ENCODE measurements around the gene TCERG1L.

DNA sequence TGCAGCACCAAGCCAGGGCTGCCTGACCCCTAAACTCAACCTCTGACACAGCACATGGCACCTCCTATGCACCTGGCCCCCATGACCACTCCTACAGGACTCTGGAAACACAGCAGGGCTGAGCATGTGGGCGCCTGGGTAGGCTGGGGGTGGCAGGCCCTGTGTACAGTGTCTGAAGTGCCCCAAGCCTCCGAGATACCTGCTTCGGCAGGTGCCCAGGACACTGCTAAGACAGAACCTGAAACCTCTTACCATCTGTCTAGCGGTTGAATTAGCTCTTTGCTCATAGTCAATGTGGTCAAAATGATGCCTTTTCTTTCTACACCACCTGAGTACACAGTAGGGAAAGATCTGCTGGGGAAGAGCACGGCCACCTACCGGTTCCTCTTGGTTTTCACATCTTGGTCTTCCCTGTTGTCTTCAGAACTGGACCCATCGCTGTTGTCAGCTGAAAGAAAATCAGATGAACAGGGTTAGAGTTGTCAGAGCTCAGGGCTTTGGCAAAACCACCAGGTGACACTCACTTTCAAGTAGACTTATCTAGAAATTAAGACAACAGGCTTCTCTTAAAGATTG lies 177.4 kb downstream of the TCERG1L start:
- TF ChIP-seq, protein P1, sequence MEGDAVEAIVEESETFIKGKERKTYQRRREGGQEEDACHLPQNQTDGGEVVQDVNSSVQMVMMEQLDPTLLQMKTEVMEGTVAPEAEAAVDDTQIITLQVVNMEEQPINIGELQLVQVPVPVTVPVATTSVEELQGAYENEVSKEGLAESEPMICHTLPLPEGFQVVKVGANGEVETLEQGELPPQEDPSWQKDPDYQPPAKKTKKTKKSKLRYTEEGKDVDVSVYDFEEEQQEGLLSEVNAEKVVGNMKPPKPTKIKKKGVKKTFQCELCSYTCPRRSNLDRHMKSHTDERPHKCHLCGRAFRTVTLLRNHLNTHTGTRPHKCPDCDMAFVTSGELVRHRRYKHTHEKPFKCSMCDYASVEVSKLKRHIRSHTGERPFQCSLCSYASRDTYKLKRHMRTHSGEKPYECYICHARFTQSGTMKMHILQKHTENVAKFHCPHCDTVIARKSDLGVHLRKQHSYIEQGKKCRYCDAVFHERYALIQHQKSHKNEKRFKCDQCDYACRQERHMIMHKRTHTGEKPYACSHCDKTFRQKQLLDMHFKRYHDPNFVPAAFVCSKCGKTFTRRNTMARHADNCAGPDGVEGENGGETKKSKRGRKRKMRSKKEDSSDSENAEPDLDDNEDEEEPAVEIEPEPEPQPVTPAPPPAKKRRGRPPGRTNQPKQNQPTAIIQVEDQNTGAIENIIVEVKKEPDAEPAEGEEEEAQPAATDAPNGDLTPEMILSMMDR (IDR thresholded peaks at IDR 0.05; ENCODE audit: insufficient read depth, low read length): no peak
- TF ChIP-seq GABPA (IDR thresholded peaks at IDR 0.05; ENCODE audit: low read depth): no peak
- no peak for TF ChIP-seq POLR2AphosphoS5 (IDR thresholded peaks at IDR 0.05; ENCODE audit: low read depth)
- TF ChIP-seq, protein P2, sequence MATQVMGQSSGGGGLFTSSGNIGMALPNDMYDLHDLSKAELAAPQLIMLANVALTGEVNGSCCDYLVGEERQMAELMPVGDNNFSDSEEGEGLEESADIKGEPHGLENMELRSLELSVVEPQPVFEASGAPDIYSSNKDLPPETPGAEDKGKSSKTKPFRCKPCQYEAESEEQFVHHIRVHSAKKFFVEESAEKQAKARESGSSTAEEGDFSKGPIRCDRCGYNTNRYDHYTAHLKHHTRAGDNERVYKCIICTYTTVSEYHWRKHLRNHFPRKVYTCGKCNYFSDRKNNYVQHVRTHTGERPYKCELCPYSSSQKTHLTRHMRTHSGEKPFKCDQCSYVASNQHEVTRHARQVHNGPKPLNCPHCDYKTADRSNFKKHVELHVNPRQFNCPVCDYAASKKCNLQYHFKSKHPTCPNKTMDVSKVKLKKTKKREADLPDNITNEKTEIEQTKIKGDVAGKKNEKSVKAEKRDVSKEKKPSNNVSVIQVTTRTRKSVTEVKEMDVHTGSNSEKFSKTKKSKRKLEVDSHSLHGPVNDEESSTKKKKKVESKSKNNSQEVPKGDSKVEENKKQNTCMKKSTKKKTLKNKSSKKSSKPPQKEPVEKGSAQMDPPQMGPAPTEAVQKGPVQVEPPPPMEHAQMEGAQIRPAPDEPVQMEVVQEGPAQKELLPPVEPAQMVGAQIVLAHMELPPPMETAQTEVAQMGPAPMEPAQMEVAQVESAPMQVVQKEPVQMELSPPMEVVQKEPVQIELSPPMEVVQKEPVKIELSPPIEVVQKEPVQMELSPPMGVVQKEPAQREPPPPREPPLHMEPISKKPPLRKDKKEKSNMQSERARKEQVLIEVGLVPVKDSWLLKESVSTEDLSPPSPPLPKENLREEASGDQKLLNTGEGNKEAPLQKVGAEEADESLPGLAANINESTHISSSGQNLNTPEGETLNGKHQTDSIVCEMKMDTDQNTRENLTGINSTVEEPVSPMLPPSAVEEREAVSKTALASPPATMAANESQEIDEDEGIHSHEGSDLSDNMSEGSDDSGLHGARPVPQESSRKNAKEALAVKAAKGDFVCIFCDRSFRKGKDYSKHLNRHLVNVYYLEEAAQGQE (IDR thresholded peaks at IDR 0.05; ENCODE audit: insufficient replicate concordance, low read depth): no peak
- TF ChIP-seq SPI1 (IDR thresholded peaks at IDR 0.05; ENCODE audit: borderline replicate concordance, low read depth): no peak
